GM19035 (cell line): ENCODE data around the gene IFIT1B.
A peak's percentile ranks its signal among the peaks of the same experiment; 100 is the strongest.

Experiments used
- ATAC-seq: cut with Tn5 transposase; IDR thresholded peaks from one replicate; pipeline ENCODE4 v1.9.1; 2021; ENCODE audit not compliant: unreplicated experiment

IFIT1B gene

DNA sequence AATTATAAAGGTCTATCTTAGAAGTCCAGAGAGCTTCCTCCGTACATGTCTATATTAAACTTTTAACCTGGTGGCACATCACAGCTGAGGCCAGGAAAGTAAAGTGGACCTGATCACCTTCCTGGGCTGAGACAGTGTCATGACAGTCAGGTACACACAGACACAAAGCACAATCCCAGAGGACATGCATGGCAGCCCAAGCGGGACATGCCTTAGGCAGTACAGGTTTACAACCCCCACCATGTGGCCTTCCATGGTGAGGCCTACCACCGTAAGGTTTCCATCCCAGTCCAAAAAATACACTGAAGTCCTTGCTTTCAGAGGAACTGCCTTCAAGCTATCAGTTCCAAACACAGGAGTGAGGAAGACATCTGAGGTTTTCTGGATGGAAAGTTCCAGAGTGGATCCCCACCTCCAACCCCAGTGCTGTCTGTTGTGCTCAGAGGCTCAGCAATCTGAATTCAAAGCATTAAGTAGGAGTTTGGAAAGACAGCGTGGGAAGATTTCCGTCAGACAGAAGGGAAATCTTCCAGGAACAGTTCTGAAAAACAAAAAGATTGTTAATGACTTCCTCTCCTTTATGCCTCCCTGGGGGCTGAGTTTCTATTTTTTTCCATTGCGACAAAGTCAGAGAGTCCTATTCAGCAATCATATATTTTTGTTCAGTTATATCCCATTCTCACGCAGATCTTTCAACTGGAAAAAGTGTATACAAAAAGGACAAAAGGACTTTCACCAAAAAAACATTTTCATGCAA lies 30.0 kb upstream of the IFIT1B start:
- no peak for ATAC-seq

DNA sequence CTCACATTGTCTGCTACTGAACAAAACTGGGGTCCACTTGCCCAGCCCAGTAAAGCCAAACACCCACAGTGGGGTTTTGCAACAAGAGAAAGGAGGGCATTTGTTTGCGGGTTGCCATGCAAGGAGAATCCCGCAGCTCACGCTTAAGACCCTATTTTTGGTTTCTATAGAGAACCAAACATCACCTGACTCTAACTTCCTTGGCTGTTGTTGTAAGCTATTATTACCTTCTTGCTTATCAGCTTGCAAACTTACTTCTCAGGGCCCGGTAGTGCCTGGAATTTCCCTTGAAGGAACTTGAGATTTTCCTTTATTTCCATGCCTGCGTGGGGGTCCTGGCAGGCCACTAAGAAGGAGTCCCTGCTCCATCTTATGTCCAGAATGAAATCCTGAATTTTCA lies 29.4 kb upstream of the IFIT1B start:
- no peak for ATAC-seq

DNA sequence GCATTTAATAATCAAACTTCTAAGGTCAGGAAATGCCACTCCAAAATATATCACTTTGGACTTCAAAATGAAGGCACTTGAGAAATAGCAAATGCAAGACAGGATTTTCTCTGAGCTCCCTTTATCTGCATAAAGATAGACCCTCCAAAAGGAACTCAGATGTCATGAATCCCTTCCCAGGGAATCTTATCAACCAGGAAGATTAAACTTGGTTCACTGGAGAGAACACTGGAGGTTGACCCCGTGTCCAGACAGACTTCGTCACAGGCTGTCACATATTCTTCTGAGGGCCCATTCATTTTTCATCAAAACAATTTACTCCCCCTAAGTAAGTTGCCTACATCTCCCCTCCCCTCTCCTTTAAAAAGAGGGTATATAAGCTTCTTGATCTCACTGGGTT lies 28.9 kb upstream of the IFIT1B start:
- ATAC-seq = no peak

DNA sequence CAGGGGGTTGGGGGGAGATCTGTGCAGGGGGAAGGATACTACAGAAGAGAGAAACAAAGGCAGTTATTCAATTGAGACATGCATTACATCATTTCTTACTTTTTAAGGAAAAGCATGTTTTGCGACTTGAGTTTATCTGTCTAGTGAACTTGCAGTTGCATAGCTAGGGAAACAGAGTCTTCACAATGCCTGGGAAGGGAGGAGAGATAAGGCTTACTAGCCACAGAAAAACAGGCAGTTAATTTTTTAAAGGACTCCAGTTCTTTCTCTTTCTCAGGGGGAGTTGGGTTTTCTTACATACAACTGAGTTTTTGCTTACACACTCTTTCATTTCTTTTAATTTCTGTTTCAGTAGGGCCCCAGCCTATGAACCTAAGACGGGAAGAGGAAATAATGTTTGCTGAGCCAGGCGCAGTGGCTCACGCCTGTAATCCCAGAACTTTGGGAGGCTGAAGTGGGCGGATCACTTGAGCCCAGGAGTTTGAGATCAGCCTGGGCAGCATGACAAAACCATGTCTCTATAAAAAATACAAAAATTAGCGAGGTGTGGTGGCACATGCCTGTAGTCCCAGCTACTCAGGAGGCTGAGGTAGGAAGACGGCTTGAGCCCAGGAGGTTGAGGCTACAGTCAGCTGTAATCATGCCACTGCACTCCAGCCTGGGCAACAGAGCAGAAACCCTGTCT lies 27.1 kb upstream of the IFIT1B start:
- peak; percentile 36 for ATAC-seq

DNA sequence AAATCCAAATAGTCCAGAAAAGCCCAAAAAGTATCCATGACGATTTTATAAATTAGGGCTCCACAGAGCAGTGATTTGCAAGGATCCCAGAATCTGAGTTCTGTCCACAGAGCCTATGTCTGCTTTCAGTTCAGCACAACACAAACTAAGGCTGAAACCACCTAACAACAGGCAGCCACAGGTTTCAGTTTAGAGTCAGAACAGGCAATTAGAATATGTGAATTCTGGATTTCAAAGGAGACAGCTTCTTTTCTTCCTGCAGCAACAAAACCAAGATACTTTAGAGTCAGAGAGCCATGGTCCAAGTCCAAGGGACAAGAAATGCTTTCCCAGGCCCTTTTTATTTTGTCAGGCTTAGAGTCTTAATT lies 26.5 kb upstream of the IFIT1B start:
- peak; percentile 88 for ATAC-seq

DNA sequence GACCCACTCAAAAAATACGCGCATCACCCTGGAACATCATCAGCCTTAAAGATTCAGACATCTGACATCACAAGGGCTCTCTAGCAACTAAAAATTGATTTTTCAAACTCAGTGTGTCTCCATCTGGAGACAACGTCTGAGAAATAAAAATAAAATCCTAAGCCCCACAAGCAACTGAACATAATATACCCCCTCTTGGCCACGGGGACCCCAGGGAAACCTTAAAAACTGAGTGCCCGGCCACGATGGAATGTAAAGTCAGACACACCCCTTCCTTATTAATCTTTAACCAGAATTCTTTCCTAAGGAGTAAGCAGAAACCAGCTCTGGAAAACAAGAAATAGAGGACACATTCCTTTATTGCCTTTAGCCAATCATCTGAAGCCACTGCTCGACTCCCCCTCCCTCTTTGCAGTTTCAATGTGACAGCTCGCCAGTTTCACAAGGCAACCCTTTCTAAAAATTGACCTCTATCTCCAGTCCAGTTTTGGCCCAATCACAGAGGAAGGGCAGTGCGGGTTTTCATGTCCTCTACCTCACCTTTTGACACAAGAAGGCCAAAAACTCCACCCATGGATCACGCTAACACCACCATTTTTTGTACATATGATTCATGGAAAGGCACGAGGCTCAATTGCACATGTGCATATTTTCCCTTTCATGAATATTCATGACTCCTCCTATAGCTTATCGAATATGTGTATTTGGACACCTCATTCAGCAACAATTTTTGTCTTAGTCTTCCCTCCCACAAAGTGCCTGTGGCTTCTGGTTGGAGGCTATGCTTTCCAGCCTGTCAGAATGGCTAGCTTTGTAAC lies 25.9 kb upstream of the IFIT1B start:
- peak; percentile 56 for ATAC-seq

DNA sequence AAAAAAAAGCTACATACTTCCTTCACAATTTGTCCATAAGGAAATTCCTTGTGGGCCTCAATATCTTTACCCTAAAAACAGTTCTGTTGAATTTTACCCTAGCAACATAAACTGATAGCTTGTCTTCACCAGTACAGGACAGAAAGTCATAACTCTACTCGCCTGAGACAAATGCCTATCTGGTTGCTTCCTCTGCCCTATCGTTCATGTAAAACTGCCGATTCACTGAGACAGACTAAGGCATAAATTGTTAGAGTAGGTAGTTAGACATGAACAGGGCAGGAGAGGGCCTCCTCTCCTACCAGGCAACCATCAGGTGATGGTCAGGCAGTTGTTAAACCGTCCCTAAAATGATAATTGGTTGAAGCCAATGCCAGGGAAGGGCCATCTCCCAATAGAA lies 25.1 kb upstream of the IFIT1B start:
- no peak for ATAC-seq

DNA sequence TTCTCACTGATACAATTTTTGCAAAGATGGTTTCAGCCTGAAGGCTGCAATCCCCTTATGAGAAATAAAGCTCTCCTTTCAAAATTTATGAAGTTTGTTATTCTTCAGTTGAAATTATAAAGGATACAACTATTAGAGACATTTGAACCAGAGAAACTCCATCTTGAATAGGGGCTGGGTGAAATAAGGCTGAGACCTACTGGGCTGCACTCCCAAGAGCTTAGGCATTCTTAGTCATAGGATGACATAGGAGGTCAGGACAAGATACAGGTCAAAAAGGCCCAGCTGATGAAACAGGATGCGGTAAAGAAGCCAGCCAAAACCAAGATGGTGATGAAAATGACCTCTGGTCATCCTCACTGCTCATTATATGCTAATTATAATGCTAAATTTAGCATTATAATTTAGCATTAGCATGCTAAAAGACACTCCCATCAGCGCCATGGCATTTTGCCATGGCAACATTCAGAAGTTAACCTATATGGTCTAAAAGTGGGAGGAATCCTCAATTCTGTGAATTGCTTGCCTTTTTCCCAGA lies 22.4 kb upstream of the IFIT1B start:
- no peak for ATAC-seq

DNA sequence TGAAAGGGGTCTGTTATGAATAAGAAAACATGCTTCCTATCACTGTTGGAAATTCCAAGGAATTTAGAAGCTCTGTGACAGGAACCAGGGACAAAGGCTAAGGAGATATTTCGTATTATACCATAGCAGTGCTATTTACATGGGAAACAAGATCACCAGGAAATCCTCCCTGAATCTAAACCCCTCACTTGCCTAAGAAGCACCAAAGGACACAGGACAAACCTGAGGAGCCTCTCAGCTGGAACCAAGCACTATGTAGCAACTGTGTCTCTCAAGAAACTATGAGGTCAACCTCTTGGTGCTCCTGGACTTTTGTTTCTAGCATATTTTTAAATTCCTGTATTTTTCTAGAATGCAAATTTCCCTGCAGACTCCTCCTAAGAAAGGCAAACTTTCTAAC lies 20.8 kb upstream of the IFIT1B start:
- ATAC-seq = no peak

DNA sequence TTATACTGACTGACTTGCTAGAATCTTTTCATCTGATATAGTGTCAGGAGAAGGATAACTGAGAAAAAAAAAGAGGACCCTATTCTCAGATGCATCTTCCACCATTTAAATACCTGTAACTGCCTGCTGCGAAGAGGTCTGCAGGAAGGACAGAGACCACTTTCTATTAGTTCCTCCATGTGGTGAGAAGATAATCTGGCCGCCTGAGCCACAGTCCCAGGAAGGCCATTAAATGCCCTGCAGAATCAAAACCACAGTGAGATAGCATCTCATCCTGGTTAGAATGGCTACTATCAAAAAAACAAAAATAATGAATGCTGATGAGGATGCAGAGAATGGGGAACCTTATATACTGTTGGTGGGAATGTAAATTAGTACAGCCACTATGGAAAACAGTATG lies 19.9 kb upstream of the IFIT1B start:
- ATAC-seq = no peak

DNA sequence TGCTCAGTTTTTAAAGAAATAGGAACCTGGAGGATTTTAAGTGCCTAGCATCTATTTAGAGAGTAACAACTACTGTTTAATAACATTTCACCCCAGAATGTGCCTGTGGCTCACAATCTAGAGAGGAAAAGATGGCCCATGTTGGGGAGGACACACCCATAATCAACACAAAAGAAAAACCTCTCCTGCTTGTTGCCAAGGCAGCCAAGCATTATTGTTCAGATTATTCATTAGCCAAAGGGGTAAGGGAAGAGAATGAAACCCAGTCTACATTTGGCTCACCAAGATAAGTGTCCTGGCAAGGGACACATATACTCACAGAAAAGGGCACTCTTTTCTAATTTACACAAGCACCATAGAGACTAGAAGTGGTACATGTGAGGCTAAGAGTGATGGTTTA lies 17.7 kb upstream of the IFIT1B start:
- no peak for ATAC-seq

DNA sequence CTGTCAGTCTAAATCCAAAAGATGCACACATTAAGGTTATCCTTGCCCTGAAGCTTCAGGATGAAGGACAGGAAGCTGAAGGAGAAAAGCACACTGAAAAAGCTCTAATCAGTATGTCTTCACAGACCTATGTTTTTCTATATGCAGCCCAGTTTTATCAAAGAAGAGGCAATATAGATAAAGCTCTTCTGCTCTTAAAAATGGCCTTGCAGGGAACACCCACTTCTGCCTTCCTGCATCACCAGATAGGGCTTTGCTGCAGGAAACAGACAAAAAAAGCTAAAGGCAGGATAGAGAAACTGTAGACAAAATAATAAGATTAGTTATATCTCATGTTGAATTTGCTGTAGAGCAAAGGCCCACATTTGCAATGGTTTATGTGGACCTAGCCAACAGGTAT lies 14.9 kb upstream of the IFIT1B start:
- ATAC-seq = no peak

DNA sequence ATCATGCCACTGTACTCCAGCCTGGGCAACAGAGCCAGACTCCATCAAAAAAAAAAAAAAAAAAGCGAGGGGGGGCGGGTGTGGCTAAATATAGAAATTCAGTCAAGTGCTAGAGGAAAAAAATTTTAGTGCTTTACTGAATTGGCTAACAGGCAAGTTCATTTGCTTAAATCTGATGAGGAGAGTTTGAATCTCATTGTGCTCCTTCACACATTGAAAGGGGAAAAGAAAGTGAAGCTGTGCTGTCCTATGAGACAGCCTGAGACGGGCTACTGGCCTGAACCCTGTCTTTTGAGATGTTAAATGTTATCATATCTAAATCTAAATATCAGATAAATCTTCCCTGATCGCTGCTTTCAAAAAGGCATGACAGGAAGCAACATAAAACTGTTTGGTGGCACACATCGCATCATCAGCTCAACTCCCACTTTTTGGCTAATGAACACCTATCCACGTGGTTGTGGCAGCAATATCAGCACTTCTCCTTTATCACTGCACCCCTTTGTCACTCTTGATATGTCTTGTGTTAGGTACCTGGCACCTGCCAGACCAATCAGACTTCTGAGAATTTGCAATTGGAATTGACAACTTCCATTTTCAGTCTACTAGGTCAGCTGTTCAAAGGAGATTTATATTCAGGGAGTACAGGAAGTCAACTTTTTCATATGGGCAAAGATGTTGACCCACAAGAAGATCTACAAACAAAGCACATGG lies 14.0 kb upstream of the IFIT1B start:
- peak; percentile 33 for ATAC-seq

DNA sequence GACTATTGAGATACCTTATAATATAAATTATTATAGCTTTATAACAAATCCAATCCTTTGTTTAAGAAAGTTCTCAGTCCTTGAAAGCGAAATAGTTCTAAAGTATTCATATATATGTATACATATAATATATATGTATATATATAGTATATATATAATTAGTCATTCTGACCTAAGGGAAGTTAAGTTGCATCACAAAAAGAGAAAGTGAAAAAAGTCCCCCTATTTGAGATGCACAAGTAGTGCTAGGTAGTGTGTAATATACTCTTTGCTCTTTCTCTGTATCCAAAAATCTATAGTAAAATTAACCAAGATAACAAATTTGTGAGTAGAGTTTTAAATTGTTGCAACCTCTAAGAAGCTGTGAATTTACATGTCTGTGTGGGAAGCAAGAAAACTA lies 13.3 kb upstream of the IFIT1B start:
- peak; percentile 39 for ATAC-seq

DNA sequence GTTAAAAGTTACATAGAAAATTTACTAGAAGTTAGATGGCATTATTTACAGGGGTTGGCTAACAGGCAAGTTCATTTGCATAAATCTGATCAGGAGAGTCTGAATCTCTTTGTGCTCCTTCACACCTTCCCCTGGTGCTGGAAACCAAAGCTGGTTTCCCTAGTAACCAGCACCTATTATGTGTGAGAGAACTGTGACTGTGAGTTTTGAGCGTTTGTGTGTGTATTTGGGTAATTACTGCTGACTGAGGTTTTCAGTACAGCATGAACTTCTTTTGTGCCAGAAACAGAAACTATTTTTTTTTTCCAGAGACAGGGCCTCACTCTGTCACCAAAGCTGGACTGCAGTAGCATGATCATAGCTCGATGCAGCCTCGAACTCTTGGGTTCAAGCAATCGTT lies 10.3 kb upstream of the IFIT1B start:
- ATAC-seq = peak; percentile 76

DNA sequence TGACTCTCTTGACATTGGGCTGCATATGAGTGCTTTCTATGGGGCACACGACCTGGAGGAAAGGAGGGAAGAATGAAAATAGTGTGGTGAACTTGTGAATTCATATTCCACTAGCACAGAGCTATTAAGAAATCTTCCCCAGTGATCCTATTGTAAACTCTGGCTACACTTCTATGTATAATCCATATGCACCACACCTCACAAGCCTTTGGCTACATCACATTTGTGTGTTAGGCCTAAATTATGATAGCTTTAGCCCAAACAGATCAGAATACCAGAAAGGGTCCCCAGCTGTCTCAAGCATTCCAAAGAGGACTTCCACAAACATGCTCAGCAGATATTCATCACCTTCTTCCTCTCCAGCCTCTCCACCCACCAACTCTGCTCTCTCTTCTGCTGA lies 9.7 kb upstream of the IFIT1B start:
- no peak for ATAC-seq

DNA sequence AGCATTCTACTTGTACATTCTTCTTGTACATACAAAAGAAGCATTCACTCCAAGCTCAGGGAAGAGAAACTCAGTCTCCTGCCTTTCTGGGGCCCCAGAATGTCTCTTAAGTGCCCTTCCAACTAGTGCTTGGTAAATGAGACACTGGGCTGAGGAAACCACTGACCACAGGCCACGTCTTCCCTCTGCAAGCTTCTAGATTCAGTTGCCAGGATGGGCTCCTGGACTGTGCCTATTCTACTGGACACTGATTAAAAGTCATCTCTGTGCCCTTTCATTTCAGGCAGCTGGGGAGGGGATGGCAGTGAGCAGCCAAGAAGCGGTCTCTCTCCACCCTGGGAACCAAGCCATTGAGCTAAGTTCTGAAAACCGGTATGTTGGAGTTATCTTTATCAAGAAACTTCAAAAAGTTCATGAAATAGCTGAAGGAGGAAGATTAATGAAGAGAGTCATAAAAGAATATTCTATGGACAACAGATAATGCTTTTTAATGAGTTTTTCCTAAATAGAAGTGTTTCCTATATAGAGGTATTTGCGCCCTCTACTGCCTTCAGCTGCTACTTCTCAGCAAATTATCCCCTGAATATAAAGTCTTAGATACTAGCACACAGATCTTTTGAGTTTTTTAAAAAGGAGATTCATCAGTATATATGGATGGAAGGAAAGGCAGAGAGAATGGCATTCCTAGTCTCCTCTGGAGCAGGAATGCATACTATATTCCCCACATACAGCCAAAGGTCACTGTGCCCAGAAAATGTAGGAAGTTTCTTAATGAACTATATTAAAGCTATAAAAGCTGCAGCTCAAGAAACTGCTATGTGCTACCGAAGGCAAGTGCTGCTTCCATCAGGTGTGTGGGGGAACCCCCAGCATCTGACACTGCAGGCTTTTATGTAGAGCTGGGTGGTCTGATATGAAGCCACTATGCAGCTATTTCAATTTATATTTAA lies 8.4 kb upstream of the IFIT1B start:
- ATAC-seq = no peak

DNA sequence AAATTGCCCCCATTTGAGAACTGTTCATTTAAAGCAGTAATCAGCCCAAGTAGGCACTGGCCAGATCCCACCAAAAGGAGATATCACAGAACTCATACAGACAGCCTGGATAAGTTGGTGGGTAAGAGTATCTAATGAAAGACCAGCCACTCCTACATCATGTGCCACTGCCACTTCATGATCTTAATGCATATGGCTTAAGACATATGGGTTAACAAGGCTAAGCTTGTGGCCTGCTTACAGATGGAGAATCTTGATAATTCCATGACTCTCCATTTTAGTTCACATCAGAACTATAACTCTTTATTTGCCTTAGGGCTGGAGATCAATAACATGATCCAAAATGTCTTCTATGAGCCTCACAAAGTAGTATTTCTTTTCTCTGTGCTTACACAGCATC lies 6.8 kb upstream of the IFIT1B start:
- ATAC-seq = no peak

DNA sequence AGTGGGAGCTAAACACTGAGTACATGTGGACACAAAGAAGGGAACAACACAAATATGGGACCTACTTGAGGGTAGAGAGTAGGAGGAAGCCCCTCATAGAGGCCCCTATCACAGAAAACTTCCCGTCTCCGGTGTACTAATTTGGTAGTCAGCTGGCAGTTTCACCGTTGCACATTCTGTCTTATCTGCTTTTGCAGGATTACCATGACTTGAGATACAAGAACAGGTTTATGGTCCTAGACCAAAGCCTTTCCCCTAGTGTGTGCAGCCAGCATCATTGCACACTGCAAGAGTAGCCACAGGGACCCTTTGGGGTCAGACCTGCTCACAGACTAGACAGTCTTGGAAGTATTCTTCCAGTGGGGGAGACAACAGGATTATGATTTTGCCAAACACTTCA lies 5.9 kb upstream of the IFIT1B start:
- no peak for ATAC-seq
